Measurements from ENCODE around the gene CCND1.

Gene CCND1

GRCh38 chr11:69637941-69638871 is 2.8 kb upstream of the CCND1 start:
- DNase-seq (ENCODE audit: low read depth) = peak; percentile 39
- H3K4me3 ChIP-seq (ENCODE audit: low read depth, low read length) = peak overlapping the region; percentile 95

GRCh38 chr11:69638941-69639681 is 1.8 kb upstream of the CCND1 start:
- peak overlapping the region; percentile 95 for H3K4me3 ChIP-seq (ENCODE audit: low read depth, low read length)
- DNase-seq (ENCODE audit: low read depth) = peak; percentile 91

- peak overlapping the region; percentile 95 for H3K4me3 ChIP-seq (ENCODE audit: low read depth, low read length)
- no peak for DNase-seq (ENCODE audit: low read depth)
Measured at GRCh38 chr11:69639831-69640230, 1.1 kb upstream of the CCND1 start.

GRCh38 chr11:69640260-69640994 is 529 bp upstream of the CCND1 start:
- H3K4me3 ChIP-seq (ENCODE audit: low read depth, low read length) = peak overlapping the region; percentile 95
- no peak for DNase-seq (ENCODE audit: low read depth)

GRCh38 chr11:69641681-69642548 is 959 bp downstream of the CCND1 start:
- DNase-seq (ENCODE audit: low read depth) = no peak
- H3K4me3 ChIP-seq (ENCODE audit: low read depth, low read length) = peak overlapping the region; percentile 95

GRCh38 chr11:69642549-69642912 is 1.6 kb downstream of the CCND1 start:
- DNase-seq (ENCODE audit: low read depth) = no peak
- peak overlapping the region; percentile 95 for H3K4me3 ChIP-seq (ENCODE audit: low read depth, low read length)

GRCh38 chr11:69642913-69643632 is 2.1 kb downstream of the CCND1 start:
- DNase-seq (ENCODE audit: low read depth) = peak; percentile 38
- peak overlapping the region; percentile 95 for H3K4me3 ChIP-seq (ENCODE audit: low read depth, low read length)

GRCh38 chr11:69643646-69644045 is 2.7 kb downstream of the CCND1 start:
- H3K4me3 ChIP-seq (ENCODE audit: low read depth, low read length) = peak overlapping the region; percentile 95
- DNase-seq (ENCODE audit: low read depth) = no peak

GRCh38 chr11:69644071-69644961 is 3.4 kb downstream of the CCND1 start:
- DNase-seq (ENCODE audit: low read depth) = peak; percentile 91

GRCh38 chr11:69644962-69645675 is 4.2 kb downstream of the CCND1 start:
- peak overlapping the region; percentile 95 for H3K4me3 ChIP-seq (ENCODE audit: low read depth, low read length)
- no peak for DNase-seq (ENCODE audit: low read depth)

More at GRCh38 chr11:69644071-69644961, 3.4 kb downstream of the CCND1 start:
- peak overlapping the region; percentile 95 for H3K4me3 ChIP-seq (ENCODE audit: low read depth, low read length)

GRCh38 chr11:69645801-69646492 is 5.0 kb downstream of the CCND1 start:
- no peak overlapping the region for H3K4me3 ChIP-seq (ENCODE audit: low read depth, low read length)
- no peak for DNase-seq (ENCODE audit: low read depth)

- H3K4me3 ChIP-seq (ENCODE audit: low read depth, low read length) = no peak overlapping the region
- DNase-seq (ENCODE audit: low read depth) = no peak
Measured at GRCh38 chr11:69646493-69647389, 5.8 kb downstream of the CCND1 start.

- H3K4me3 ChIP-seq (ENCODE audit: low read depth, low read length) = no peak overlapping the region
Measured at GRCh38 chr11:69647390-69647748, 6.4 kb downstream of the CCND1 start.

GRCh38 chr11:69647761-69648497 is 7.0 kb downstream of the CCND1 start:
- DNase-seq (ENCODE audit: low read depth) = no peak
- H3K4me3 ChIP-seq (ENCODE audit: low read depth, low read length) = no peak overlapping the region

More at GRCh38 chr11:69647390-69647748, 6.4 kb downstream of the CCND1 start:
- no peak for DNase-seq (ENCODE audit: low read depth)
